ENCODE measurements around the gene PANX1. TPM values are rescaled to one million over a fixed set of nuclear protein-coding genes. Genes with fewer than 3 reads are reported as not detected.

PANX1 gene
- total RNA-seq, 1 experiment from 2014 or later = 37.5 TPM

DNA sequence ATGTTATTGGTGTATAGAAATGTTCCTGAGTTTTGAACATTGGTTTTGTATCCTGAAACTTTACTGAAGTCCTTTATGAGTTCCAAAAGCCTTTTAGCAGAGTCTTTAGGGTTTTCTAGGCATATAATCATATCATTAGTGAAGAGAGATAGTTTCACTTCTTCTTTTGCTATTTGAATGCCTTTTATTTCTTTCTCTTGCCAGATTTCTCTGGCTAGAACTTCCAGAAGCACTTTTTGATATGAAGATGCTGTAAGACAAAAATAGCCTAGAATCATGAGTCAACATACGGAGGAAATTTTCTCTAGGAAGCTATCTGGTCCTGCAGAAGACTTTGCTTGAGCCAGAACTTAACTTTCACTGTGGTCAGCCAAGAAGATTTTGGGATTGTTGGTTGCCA, 89.1 kb downstream of the PANX1 start:
- Histone ChIP-seq H3T11ph (ENCODE audit: low read length) (no peak overlapping the region), H4K20me1 (ENCODE audit: control insufficient read depth, insufficient read depth, insufficient read length) (no peaks in the 10 kb centered on the region), H3K23me2 (ENCODE audit: insufficient read length, low read depth, low read length, poor library complexity, severe bottlenecking) (no peaks in the 10 kb centered on the region), H3K79me1 (ENCODE audit: insufficient read depth, low read depth, low read length, poor library complexity, severe bottlenecking) (no peaks in the 10 kb centered on the region), H2BK120ac (ENCODE audit: low read depth, low read length, poor library complexity, severe bottlenecking) (no peak overlapping the region), H2BK12ac (ENCODE audit: insufficient read length, low read depth, low read length) (no peak overlapping the region), H4K91ac (ENCODE audit: insufficient read length, low read depth, low read length) (no peak overlapping the region), H3K9me3 (ENCODE audit: control insufficient read depth, low read depth, low read length) (peaks cover 10% of the 10 kb centered on the region), H3K27ac (ENCODE audit: insufficient read length, low read depth, low read length) (no peak overlapping the region), H2BK15ac (ENCODE audit: low read depth, low read length) (no peak overlapping the region), H3K79me2 (ENCODE audit: insufficient read depth, low read length) (no peaks in the 10 kb centered on the region), H3K4me1 (ENCODE audit: insufficient read depth, low read length) (no peaks in the 10 kb centered on the region), H3K9ac (ENCODE audit: extremely low read depth, insufficient read length, low read length) (no peak overlapping the region), H3K23ac (ENCODE audit: insufficient read length, low read depth, low read length) (no peak overlapping the region), H3K18ac (ENCODE audit: insufficient read length, low read depth, low read length) (no peak overlapping the region), H3K14ac (ENCODE audit: insufficient read depth, low read length) (no peak overlapping the region), H2BK5ac (ENCODE audit: insufficient read length, low read length) (no peak overlapping the region), H3K4ac (ENCODE audit: low read depth, low read length) (no peak overlapping the region), H2BK20ac (ENCODE audit: low read depth, low read length, poor library complexity, severe bottlenecking) (no peak overlapping the region), H3K4me2 (ENCODE audit: insufficient read depth, insufficient read length, low read length) (no peak overlapping the region), H4K5ac (ENCODE audit: insufficient read length, low read depth, low read length) (no peak overlapping the region), H3K27me3 (ENCODE audit: insufficient read depth, low read length) (no peaks in the 10 kb centered on the region), H3K56ac (ENCODE audit: insufficient read length, low read depth, low read length) (no peak overlapping the region), H4K8ac (replicated peaks; ENCODE audit: insufficient read length, low read depth, low read length) (no peak overlapping the region), H2AFZ (ENCODE audit: low read length) (no peak overlapping the region), H2AK5ac (ENCODE audit: insufficient read length, low read length) (no peak overlapping the region)
- Mint-ChIP-seq H3K4me3 (no peak overlapping the region), H3K4me1 (peaks cover 0 to 2% of the 10 kb centered on the region in 2 experiments; a peak in 1 of 4 replicates), H3K36me3 (ENCODE audit: insufficient read depth in 1 of 3, low read depth in 3 of 3) (peaks cover 7 to 10% (median 10%) of the 10 kb centered on the region in 3 experiments; a peak in 6 of 7 replicates), H3K9me3 (peaks cover 21 to 23% of the 10 kb centered on the region in 2 experiments), H3K27me3 (ENCODE audit: low read depth) (peaks cover 7% of the 10 kb centered on the region), H3K27ac (no peak overlapping the region)
- DNase-seq = no peak
- TF ChIP-seq, protein P1, sequence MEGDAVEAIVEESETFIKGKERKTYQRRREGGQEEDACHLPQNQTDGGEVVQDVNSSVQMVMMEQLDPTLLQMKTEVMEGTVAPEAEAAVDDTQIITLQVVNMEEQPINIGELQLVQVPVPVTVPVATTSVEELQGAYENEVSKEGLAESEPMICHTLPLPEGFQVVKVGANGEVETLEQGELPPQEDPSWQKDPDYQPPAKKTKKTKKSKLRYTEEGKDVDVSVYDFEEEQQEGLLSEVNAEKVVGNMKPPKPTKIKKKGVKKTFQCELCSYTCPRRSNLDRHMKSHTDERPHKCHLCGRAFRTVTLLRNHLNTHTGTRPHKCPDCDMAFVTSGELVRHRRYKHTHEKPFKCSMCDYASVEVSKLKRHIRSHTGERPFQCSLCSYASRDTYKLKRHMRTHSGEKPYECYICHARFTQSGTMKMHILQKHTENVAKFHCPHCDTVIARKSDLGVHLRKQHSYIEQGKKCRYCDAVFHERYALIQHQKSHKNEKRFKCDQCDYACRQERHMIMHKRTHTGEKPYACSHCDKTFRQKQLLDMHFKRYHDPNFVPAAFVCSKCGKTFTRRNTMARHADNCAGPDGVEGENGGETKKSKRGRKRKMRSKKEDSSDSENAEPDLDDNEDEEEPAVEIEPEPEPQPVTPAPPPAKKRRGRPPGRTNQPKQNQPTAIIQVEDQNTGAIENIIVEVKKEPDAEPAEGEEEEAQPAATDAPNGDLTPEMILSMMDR (conservative IDR thresholded peaks at IDR 0.05) = no peak
- WGBS (ENCODE audit: extremely low coverage, insufficient read length, low lambda C conversion rate) = no CpG with 5 or more reads among the region's 1 CpG

Data from H9 (cell line).